ENCODE measurements around the gene SIRT3.

GRCh38 chr11:210122-210802, 25.9 kb downstream of the SIRT3 start:
- TF ChIP-seq CTCF (IDR thresholded peaks at IDR 0.05): no peak
- no peak for TF ChIP-seq POLR2A (IDR thresholded peaks at IDR 0.05)
